CD14-positive monocyte (primary cell): Measurements from ENCODE around the gene TMEM126A. TPM values are rescaled to one million over a fixed set of nuclear protein-coding genes. Genes with fewer than 3 reads are reported as not detected.

Experiments used
- DNase-seq, 3 donors: peaks; one replicate each; pipeline ENCODE4 v3.0.0-alpha.2; 2011 to 2022
- H2AFZ ChIP-seq: 2 replicates; pipeline ENCODE4 v1.6.0; 2012; ENCODE audit warnings: mild to moderate bottlenecking, low read depth, low read length, inconsistent platforms; ENCODE audit not compliant: insufficient read depth, poor library complexity, severe bottlenecking
- H3K27ac ChIP-seq, 2 donors: 1 replicate in 1 of 2; 2 replicates in 1 of 2; pipeline ENCODE4 v1.5.1; 2012 to 2013; ENCODE audit warnings: low read length in 2 of 2, control low read depth in 1 of 2, inconsistent platforms in 1 of 2, low read depth in 1 of 2, mild to moderate bottlenecking in 1 of 2
- H3K27me3 ChIP-seq, 2 donors: one replicate each; pipeline versions ENCODE4 v1.6.0 to v1.6.1; 2011 to 2013; ENCODE audit warnings: low read length in 2 of 2; ENCODE audit not compliant: control insufficient read depth in 2 of 2, insufficient read depth in 2 of 2
- H3K36me3 ChIP-seq, 2 donors: replicated peaks in 1 of 2; 1 replicate in 1 of 2; 2 replicates in 1 of 2; pipeline versions ENCODE4 v1.5.1 to v1.6.1; 2012 to 2013; ENCODE audit warnings: low read length in 2 of 2, control low read depth in 1 of 2, inconsistent platforms in 1 of 2, mild to moderate bottlenecking in 1 of 2; ENCODE audit not compliant: insufficient read depth in 2 of 2, control insufficient read depth in 1 of 2
- H3K4me1 ChIP-seq, 2 donors: 1 replicate in 1 of 2; 2 replicates in 1 of 2; pipeline versions ENCODE4 v1.5.1 to v1.6.1; 2012 to 2013; ENCODE audit warnings: low read length in 2 of 2, control low read depth in 1 of 2, inconsistent platforms in 1 of 2, mild to moderate bottlenecking in 1 of 2, moderate library complexity in 1 of 2; ENCODE audit not compliant: insufficient read depth in 2 of 2, control insufficient read depth in 1 of 2
- H3K4me2 ChIP-seq: replicated peaks from 2 replicates; pipeline ENCODE3; 2012; ENCODE audit warnings: low read length, moderate library complexity, mild to moderate bottlenecking; ENCODE audit not compliant: poor library complexity, severe bottlenecking; ENCODE audit errors: extremely low read depth
- H3K4me3 ChIP-seq, 3 experiments: fragments of 200-600 bp in 1 of 3; sonication (generic) in 1 of 3; replicated peaks in 1 of 3; 1 replicate in 2 of 3; 2 replicates in 1 of 3; pipeline ENCODE4 v1.5.1; 2011 to 2013; ENCODE audit warnings: low read length in 3 of 3, mild to moderate bottlenecking in 3 of 3, control low read depth in 2 of 3, low read depth in 2 of 3, inconsistent platforms in 1 of 3, moderate library complexity in 1 of 3
- H3K79me2 ChIP-seq: 2 replicates; pipeline ENCODE4 v1.6.0; 2012; ENCODE audit warnings: mild to moderate bottlenecking, control low read depth, inconsistent platforms, low read length, moderate library complexity; ENCODE audit not compliant: insufficient read depth
- H3K9ac ChIP-seq: 2 replicates; pipeline ENCODE4 v1.6.0; 2017; ENCODE audit warnings: low read length, mild to moderate bottlenecking; ENCODE audit not compliant: insufficient read depth, poor library complexity, severe bottlenecking
- H3K9me3 ChIP-seq, 2 donors: replicated peaks in 1 of 2; 1 replicate in 1 of 2; 2 replicates in 1 of 2; pipeline versions ENCODE4 v1.5.1 to v1.6.1; 2012 to 2013; ENCODE audit warnings: low read length in 2 of 2, control low read depth in 1 of 2; ENCODE audit not compliant: control insufficient read depth in 1 of 2, insufficient read depth in 1 of 2
- H4K20me1 ChIP-seq: 2 replicates; pipeline ENCODE4 v1.6.0; 2012; ENCODE audit warnings: mild to moderate bottlenecking, low read length, control low read depth, moderate library complexity; ENCODE audit not compliant: insufficient read depth
- H3K27ac Mint-ChIP-seq, 7 donors: one replicate each; pipeline ENCODE4 v1.8.0; 2020; ENCODE audit warnings: mild to moderate bottlenecking in 7 of 7, mixed read lengths in 7 of 7, moderate library complexity in 6 of 7, inconsistent platforms in 2 of 7
- H3K27me3 Mint-ChIP-seq, 3 donors: one replicate each; pipeline ENCODE4 v1.8.0; 2021 to 2022; ENCODE audit warnings: low read depth in 3 of 3, mild to moderate bottlenecking in 3 of 3, mixed read lengths in 3 of 3, moderate library complexity in 3 of 3, inconsistent platforms in 1 of 3
- H3K36me3 Mint-ChIP-seq, 2 donors: one replicate each; pipeline ENCODE4 v1.8.0; 2020; ENCODE audit warnings: mixed read lengths in 2 of 2, inconsistent platforms in 1 of 2, mild to moderate bottlenecking in 1 of 2
- H3K4me1 Mint-ChIP-seq: one replicate; pipeline ENCODE4 v1.8.0; 2020; ENCODE audit warnings: mild to moderate bottlenecking, mixed read lengths
- H3K4me3 Mint-ChIP-seq, 2 donors: one replicate each; pipeline ENCODE4 v1.8.0; 2020; ENCODE audit warnings: mild to moderate bottlenecking in 2 of 2, mixed read lengths in 2 of 2, moderate library complexity in 1 of 2
- H3K9me3 Mint-ChIP-seq, 7 donors: one replicate each; pipeline ENCODE4 v1.8.0; 2020 to 2022; ENCODE audit warnings: mixed read lengths in 7 of 7, mild to moderate bottlenecking in 6 of 7, moderate library complexity in 6 of 7, inconsistent platforms in 2 of 7
- WGBS: methylation state at CpG from one replicate; pipeline ENCODE4 v1.1.5; 2013; ENCODE audit warnings: missing lambda C conversion rate; ENCODE audit not compliant: insufficient coverage; 5-methylcytosine and 5-hydroxymethylcytosine counted together
- intact Hi-C, 2 donors: fragments of 100-400 bp; cut with micrococcal nuclease; formaldehyde crosslinking; loops; one replicate each; pipeline versions ENCODE4 v1.15.0 to v1.15.1; 2023
- polyA plus RNA-seq, 3 donors: library from polyadenylated mRNA; depleted of rRNA in 1 of 3; unstranded in 2 of 3; stranded (reverse) in 1 of 3; fragments of 300-500 nt in 2 of 3; fragments of >200 nt in 1 of 3; fragmentation: Illumina TruSeq in 2 of 3; gene quantifications; 1 replicate in 2 of 3; 2 replicates in 1 of 3; pipeline ENCODE4 v1.2.3, GENCODE V29; 2012 to 2021
- TF ChIP-seq, protein P1 (sequence below): fragments of 200-600 bp; IDR thresholded peaks from one replicate; pipeline ENCODE4 v1.8.0; 2022; ENCODE audit warnings: antibody characterized with exemption, mild to moderate bottlenecking

Gene TMEM126A
- polyA plus RNA-seq, 3 donors = 23.9 to 71.3 (median 71.1) TPM

DNA sequence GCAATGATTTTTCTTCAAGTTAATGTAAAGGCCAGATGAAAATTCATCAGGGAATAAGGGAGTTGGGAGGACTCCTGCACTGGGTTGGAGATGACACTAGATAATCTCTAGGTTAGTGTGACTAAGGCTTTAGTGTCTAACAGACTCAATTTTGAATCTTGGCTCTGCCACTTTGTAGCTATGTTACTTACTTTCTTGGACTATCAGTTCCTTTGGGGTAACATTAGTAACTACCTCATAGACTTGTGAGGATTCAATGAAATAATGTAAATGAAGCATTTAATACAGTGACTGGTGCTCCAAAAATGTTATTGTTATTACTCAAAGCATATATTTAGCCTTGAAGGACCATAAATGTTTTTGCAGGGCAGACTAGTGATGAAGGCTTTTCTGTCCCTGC lies 47.8 kb downstream of the TMEM126A start:
- H3K27ac ChIP-seq = no peak overlapping the region
- no peak overlapping the region for H2AFZ ChIP-seq
- H3K27me3 Mint-ChIP-seq = peaks cover 0 to 1% (median 1%) of the 10 kb centered on the region in 3 donors
- no peak overlapping the region for H3K9ac ChIP-seq
- H3K4me3 ChIP-seq = no peak overlapping the region
- no peaks in the 10 kb centered on the region for H3K36me3 ChIP-seq
- H4K20me1 ChIP-seq = no peaks in the 10 kb centered on the region
- no peaks in the 10 kb centered on the region for H3K27me3 ChIP-seq
- peaks cover 9 to 13% of the 10 kb centered on the region in 2 donors for H3K4me1 ChIP-seq
- TF ChIP-seq, protein P1, sequence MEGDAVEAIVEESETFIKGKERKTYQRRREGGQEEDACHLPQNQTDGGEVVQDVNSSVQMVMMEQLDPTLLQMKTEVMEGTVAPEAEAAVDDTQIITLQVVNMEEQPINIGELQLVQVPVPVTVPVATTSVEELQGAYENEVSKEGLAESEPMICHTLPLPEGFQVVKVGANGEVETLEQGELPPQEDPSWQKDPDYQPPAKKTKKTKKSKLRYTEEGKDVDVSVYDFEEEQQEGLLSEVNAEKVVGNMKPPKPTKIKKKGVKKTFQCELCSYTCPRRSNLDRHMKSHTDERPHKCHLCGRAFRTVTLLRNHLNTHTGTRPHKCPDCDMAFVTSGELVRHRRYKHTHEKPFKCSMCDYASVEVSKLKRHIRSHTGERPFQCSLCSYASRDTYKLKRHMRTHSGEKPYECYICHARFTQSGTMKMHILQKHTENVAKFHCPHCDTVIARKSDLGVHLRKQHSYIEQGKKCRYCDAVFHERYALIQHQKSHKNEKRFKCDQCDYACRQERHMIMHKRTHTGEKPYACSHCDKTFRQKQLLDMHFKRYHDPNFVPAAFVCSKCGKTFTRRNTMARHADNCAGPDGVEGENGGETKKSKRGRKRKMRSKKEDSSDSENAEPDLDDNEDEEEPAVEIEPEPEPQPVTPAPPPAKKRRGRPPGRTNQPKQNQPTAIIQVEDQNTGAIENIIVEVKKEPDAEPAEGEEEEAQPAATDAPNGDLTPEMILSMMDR = no peak
- H3K79me2 ChIP-seq = no peaks in the 10 kb centered on the region
- peaks cover 16% of the 10 kb centered on the region for H3K4me1 Mint-ChIP-seq
- no peaks in the 10 kb centered on the region for H3K9me3 Mint-ChIP-seq
- H3K27ac Mint-ChIP-seq = no peak overlapping the region
- no peaks in the 10 kb centered on the region for H3K9me3 ChIP-seq
- no peak overlapping the region for H3K4me2 ChIP-seq
- no peaks in the 10 kb centered on the region for H3K36me3 Mint-ChIP-seq
- DNase-seq = no peak
- H3K4me3 Mint-ChIP-seq = no peak overlapping the region
- intact Hi-C loops = no loop called here

DNA sequence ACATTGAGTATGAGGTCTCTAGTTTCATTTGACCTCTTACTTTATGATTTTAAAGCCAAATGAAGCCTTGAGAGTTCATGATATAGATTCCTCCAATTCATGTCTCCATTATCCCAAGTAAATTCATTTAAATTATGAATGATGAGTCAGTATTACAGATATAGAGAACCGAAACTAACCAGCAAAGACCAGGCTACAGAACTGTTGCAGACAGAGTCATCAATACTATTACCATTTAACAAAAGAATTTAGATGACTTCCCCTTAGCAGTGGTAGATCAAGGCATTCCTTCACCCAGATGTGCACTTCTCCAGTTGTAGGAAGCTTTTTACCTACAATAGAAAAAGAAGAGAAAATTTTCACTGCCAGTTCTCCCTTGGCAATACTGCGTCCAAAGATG lies 50.0 kb downstream of the TMEM126A start:
- no peak overlapping the region for H3K4me3 Mint-ChIP-seq
- no peak for DNase-seq
- no peak overlapping the region for H2AFZ ChIP-seq
- H3K4me3 ChIP-seq = no peak overlapping the region
- peaks cover 0 to 2% (median 0%) of the 10 kb centered on the region in 7 donors for H3K9me3 Mint-ChIP-seq
- H3K4me1 ChIP-seq = peaks cover 9 to 13% of the 10 kb centered on the region in 2 donors
- no peak overlapping the region for H3K27ac Mint-ChIP-seq
- H3K27me3 ChIP-seq = no peaks in the 10 kb centered on the region
- no peaks in the 10 kb centered on the region for H3K36me3 ChIP-seq
- H3K27me3 Mint-ChIP-seq = peaks cover 0 to 1% (median 0%) of the 10 kb centered on the region in 3 donors
- TF ChIP-seq, protein P1 = no peak
- no CpG with 5 or more reads among the region's 2 CpGs for WGBS
- H3K4me2 ChIP-seq = no peak overlapping the region
- peaks cover 16% of the 10 kb centered on the region for H3K4me1 Mint-ChIP-seq
- no peaks in the 10 kb centered on the region for H3K36me3 Mint-ChIP-seq
- no peaks in the 10 kb centered on the region for H4K20me1 ChIP-seq
- intact Hi-C loops = no loop called here
- no peak overlapping the region for H3K9ac ChIP-seq
- H3K79me2 ChIP-seq = no peaks in the 10 kb centered on the region
- no peak overlapping the region for H3K27ac ChIP-seq
- H3K9me3 ChIP-seq = no peaks in the 10 kb centered on the region
